T-cell (primary cell): ENCODE data around the gene HMGXB4. TPM values are rescaled to one million over a fixed set of nuclear protein-coding genes. Genes with fewer than 3 reads are reported as not detected.
A peak's percentile ranks its signal among the peaks of the same experiment; 100 is the strongest.

ENCODE experiments used
- ATAC-seq, 4 experiments: fragments of 200-7000 bp in 3 of 4; fragments of 150-1000 bp in 1 of 4; cut with Tn5 transposase; replicated peaks in 1 of 4; 1 replicate in 3 of 4; 2 replicates in 1 of 4; pipeline ENCODE4 v1.10.0; 2021; ENCODE audit warnings: moderate library complexity in 3 of 4, mild to moderate bottlenecking in 2 of 4, moderate number of reproducible peaks in 1 of 4
- CTCF ChIA-PET, 2 donors: fragments of 300-600 bp; sonication (Branson Sonifier 250); formaldehyde crosslinking; loops; one replicate each; lab custom pipeline; 2022; ENCODE audit warnings: antibody characterized with exemption in 2 of 2; lab: Charles Lee
- POLR2A ChIA-PET, 2 donors: fragments of 300-600 bp; sonication (Branson Sonifier 250); formaldehyde crosslinking; loops; one replicate each; lab custom pipeline; 2022; ENCODE audit warnings: antibody characterized with exemption in 2 of 2; lab: Charles Lee
- DNase-seq, 35 experiments: peaks; one replicate each; pipeline versions ENCODE4 v3.0.0 to v3.0.0-alpha.2; 2013 to 2023
- H3K27ac ChIP-seq: one replicate; pipeline ENCODE4 v1.5.1; 2013; ENCODE audit warnings: low read length
- H3K27me3 ChIP-seq, 2 experiments: replicated peaks in 1 of 2; 1 replicate in 1 of 2; 2 replicates in 1 of 2; pipeline versions ENCODE4 v1.6.1 to v1.7.0; 2013; ENCODE audit warnings: low read length in 1 of 2, mixed read lengths in 1 of 2; ENCODE audit not compliant: control insufficient read depth in 2 of 2, insufficient read depth in 2 of 2; ENCODE audit errors: extremely low read depth in 1 of 2
- H3K36me3 ChIP-seq, 2 donors: 1 replicate in 1 of 2; 2 replicates in 1 of 2; pipeline versions ENCODE4 v1.6.1 to v1.7.0; 2013; ENCODE audit warnings: low read length in 1 of 2; ENCODE audit not compliant: control insufficient read depth in 2 of 2, insufficient read depth in 1 of 2; ENCODE audit errors: extremely low read depth in 1 of 2
- H3K4me1 ChIP-seq, 2 experiments: 1 replicate in 1 of 2; 2 replicates in 1 of 2; pipeline versions ENCODE4 v1.6.1 to v1.7.0; 2013; ENCODE audit warnings: low read length in 2 of 2, mixed read lengths in 1 of 2; ENCODE audit not compliant: insufficient read depth in 2 of 2, control insufficient read depth in 1 of 2; ENCODE audit errors: extremely low read depth in 1 of 2
- H3K4me3 ChIP-seq, 2 donors: 1 replicate in 1 of 2; 2 replicates in 1 of 2; pipeline versions ENCODE4 v1.5.1 to v1.7.0; 2013; ENCODE audit warnings: mild to moderate bottlenecking in 2 of 2, low read length in 1 of 2, moderate library complexity in 1 of 2; ENCODE audit not compliant: control insufficient read depth in 1 of 2; ENCODE audit errors: extremely low read depth in 1 of 2
- H3K9me3 ChIP-seq: 2 replicates; pipeline ENCODE4 v1.7.0; 2013
- H3K27ac Mint-ChIP-seq, 2 donors: one replicate each; pipeline ENCODE4 v1.8.0; 2020 to 2021; ENCODE audit warnings: mild to moderate bottlenecking in 2 of 2, mixed read lengths in 2 of 2
- H3K27me3 Mint-ChIP-seq, 2 donors: one replicate each; pipeline ENCODE4 v1.8.0; 2021 to 2022; ENCODE audit warnings: mixed read lengths in 2 of 2
- H3K36me3 Mint-ChIP-seq: one replicate; pipeline ENCODE4 v1.8.0; 2021; ENCODE audit warnings: mixed read lengths
- H3K4me1 Mint-ChIP-seq, 3 donors: one replicate each; pipeline ENCODE4 v1.8.0; 2020 to 2022; ENCODE audit warnings: mixed read lengths in 3 of 3, mild to moderate bottlenecking in 1 of 3
- H3K4me3 Mint-ChIP-seq, 3 donors: one replicate each; pipeline ENCODE4 v1.8.0; 2020 to 2022; ENCODE audit warnings: mild to moderate bottlenecking in 3 of 3, mixed read lengths in 3 of 3, moderate library complexity in 3 of 3
- H3K9me3 Mint-ChIP-seq, 3 donors: one replicate each; pipeline ENCODE4 v1.8.0; 2020 to 2022; ENCODE audit warnings: mixed read lengths in 3 of 3
- WGBS: methylation state at CpG from one replicate; pipeline ENCODE4 v1.1.5; 2013; ENCODE audit warnings: missing lambda C conversion rate; ENCODE audit not compliant: insufficient coverage; 5-methylcytosine and 5-hydroxymethylcytosine counted together
- total RNA-seq, 35 experiments: library from RNA in 6 of 35; stranded (reverse) in 6 of 35; fragments of 120-200 nt in 1 of 35; gene quantifications; one replicate each; pipeline versions ENCODE4 v1.2.1 to v1.2.4 and lab custom pipeline; 2013 to 2026

The HMGXB4 gene, protein sequence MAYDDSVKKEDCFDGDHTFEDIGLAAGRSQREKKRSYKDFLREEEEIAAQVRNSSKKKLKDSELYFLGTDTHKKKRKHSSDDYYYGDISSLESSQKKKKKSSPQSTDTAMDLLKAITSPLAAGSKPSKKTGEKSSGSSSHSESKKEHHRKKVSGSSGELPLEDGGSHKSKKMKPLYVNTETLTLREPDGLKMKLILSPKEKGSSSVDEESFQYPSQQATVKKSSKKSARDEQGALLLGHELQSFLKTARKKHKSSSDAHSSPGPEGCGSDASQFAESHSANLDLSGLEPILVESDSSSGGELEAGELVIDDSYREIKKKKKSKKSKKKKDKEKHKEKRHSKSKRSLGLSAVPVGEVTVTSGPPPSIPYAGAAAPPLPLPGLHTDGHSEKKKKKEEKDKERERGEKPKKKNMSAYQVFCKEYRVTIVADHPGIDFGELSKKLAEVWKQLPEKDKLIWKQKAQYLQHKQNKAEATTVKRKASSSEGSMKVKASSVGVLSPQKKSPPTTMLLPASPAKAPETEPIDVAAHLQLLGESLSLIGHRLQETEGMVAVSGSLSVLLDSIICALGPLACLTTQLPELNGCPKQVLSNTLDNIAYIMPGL
- total RNA-seq (10 to 100 TPM; 20.5 to 39.2 (median 21.1) TPM), total RNA-seq (lab: John Stamatoyannopoulos, UW) (27.5 to 50.5 (median 33.5) reads per million in 29 experiments)
- 17.4 TPM for total RNA-seq (2013)

- CTCF ChIA-PET: interaction anchor here in 1 of 2 donors (0.8 to 2.2 kb wide), 5 partner anchors 26 to 73 kb away, joined by 4 to 8 read pairs (median 4); partner anchors contain the start of gene TOM1
- Histone ChIP-seq H3K4me3 (peak within 1 kb of the TSS; percentile 58 to 77), H3K9me3 (no peaks in the 10 kb centered on the region), H3K36me3 (peaks cover 0 to 5% of the 10 kb centered on the region in 2 donors), H3K27me3 (no peaks in the 10 kb centered on the region), H3K4me1 (peaks cover 8 to 10% of the 10 kb centered on the region in 2 experiments), H3K27ac (peak within 1 kb of the TSS; percentile 65)
- POLR2A ChIA-PET: interaction anchor here in 1 of 2 donors (1.7 kb wide), 1 partner anchor 42 kb away, joined by 9 read pairs; the partner anchor contains the start of gene TOM1
- Mint-ChIP-seq H3K36me3 (peaks cover 5% of the 10 kb centered on the region), H3K4me1 (peaks cover 27 to 32% (median 28%) of the 10 kb centered on the region in 3 donors), H3K4me3 (peak within 1 kb of the TSS; percentile 86 to 92 (median 86)), H3K9me3 (no peaks in the 10 kb centered on the region), H3K27me3 (no peaks in the 10 kb centered on the region), H3K27ac (peak within 1 kb of the TSS; percentile 88 to 91)
- under 1% methylated on average over 71 of the region's 84 CpGs for WGBS
- ATAC-seq (peak; percentile 91 to 92 (median 92)), DNase-seq (peak; percentile 73 to 93 (median 84))
Observed at GRCh38 chr22:35257321-35258190, at the start of gene HMGXB4. TSS of gene HMGXB4 (plus strand) at chr22:35257493. CDS start at chr22:35262391, 4,898 bp downstream.

DNA sequence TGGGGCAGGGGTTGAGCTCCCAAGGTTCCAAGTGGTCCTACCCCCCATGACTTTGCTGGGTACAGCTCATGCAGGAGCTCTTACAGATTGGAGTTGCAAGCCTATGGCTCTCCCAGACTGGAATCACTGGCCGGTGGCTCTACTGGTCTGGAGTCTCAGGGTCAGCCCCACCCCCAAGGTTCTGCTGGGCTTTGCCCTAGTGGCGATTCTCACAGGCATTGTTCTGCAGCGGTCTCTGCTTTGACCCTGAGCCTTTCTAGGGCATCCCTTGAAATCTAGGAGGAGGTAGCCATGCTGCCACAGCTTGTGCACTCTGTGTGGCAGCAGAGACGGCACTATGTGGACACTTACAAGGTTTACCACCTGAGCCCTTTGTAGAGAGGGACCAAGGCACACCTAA is 49.3 kb upstream of the HMGXB4 start:
- H3K27me3 Mint-ChIP-seq: peaks cover 30 to 36% of the 10 kb centered on the region in 2 donors
- no peaks in the 10 kb centered on the region for H3K36me3 ChIP-seq
- H3K4me3 ChIP-seq: no peak overlapping the region
- ChIA-PET POLR2A (no interaction called here), CTCF (no interaction called here)
- 58% methylated on average over 4 of the region's 4 CpGs for WGBS
- H3K27me3 ChIP-seq: peaks cover 0 to 32% of the 10 kb centered on the region in 2 experiments
- ATAC-seq: no peak
- no peak overlapping the region for H3K27ac ChIP-seq
- H3K9me3 Mint-ChIP-seq: no peaks in the 10 kb centered on the region
- no peaks in the 10 kb centered on the region for H3K9me3 ChIP-seq
- no peak for DNase-seq
- H3K4me3 Mint-ChIP-seq: no peak overlapping the region
- no peak overlapping the region for H3K27ac Mint-ChIP-seq
- no peaks in the 10 kb centered on the region for H3K4me1 ChIP-seq
- H3K4me1 Mint-ChIP-seq: no peaks in the 10 kb centered on the region
- no peaks in the 10 kb centered on the region for H3K36me3 Mint-ChIP-seq

DNA sequence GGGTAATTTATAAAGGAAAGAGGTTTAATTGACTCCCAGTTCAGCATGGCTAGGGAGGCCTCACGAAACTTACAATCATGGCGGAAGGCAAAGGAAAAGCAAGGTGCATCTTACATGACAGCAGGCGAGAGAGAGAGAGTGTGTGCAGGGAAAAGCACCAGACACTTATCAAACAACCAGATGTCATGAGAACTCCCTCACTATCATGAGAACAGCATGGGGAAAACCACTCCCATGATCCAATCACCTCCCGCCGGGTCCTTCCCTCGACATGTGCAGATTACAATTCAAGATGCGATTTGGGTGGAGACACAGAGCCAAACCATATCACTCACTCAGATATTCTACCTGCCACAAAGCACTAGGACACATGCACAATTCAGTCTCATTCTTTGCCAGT is 48.1 kb upstream of the HMGXB4 start:
- Mint-ChIP-seq H3K27ac (no peak overlapping the region), H3K27me3 (peaks cover 31 to 39% of the 10 kb centered on the region in 2 donors), H3K9me3 (no peaks in the 10 kb centered on the region), H3K4me1 (no peaks in the 10 kb centered on the region), H3K4me3 (no peak overlapping the region), H3K36me3 (no peaks in the 10 kb centered on the region)
- Histone ChIP-seq H3K4me3 (no peak overlapping the region), H3K9me3 (no peaks in the 10 kb centered on the region), H3K4me1 (no peaks in the 10 kb centered on the region), H3K36me3 (no peaks in the 10 kb centered on the region), H3K27ac (no peak overlapping the region), H3K27me3 (peaks cover 0 to 26% of the 10 kb centered on the region in 2 experiments)
- CTCF ChIA-PET: no interaction called here
- POLR2A ChIA-PET: no interaction called here
- no peak for DNase-seq
- no peak for ATAC-seq
- WGBS: 96% methylated on average over 5 of the region's 7 CpGs

- peaks cover 33 to 39% of the 10 kb centered on the region in 2 donors for H3K27me3 Mint-ChIP-seq
- CTCF ChIA-PET: no interaction called here
- no peak for ATAC-seq
Observed at GRCh38 chr22:35212009-35212408, 45.3 kb upstream of the HMGXB4 start.

GRCh38 chr22:35212996-35213395 is 44.3 kb upstream of the HMGXB4 start:
- Histone ChIP-seq H3K4me3 (no peak overlapping the region), H3K36me3 (no peaks in the 10 kb centered on the region), H3K9me3 (no peaks in the 10 kb centered on the region), H3K27me3 (peaks cover 0 to 25% of the 10 kb centered on the region in 2 experiments), H3K27ac (no peak overlapping the region), H3K4me1 (no peaks in the 10 kb centered on the region)
- Mint-ChIP-seq H3K4me1 (no peaks in the 10 kb centered on the region), H3K4me3 (no peak overlapping the region), H3K9me3 (no peaks in the 10 kb centered on the region), H3K27ac (no peak overlapping the region), H3K27me3 (peaks cover 31 to 40% of the 10 kb centered on the region in 2 donors), H3K36me3 (no peaks in the 10 kb centered on the region)
- ATAC-seq (no peak), DNase-seq (no peak)
- POLR2A ChIA-PET: no interaction called here
- WGBS: 38% methylated on average over 1 of the region's 3 CpGs
- CTCF ChIA-PET: no interaction called here

More at GRCh38 chr22:35212009-35212408, 45.3 kb upstream of the HMGXB4 start:
- 43% methylated on average over 1 of the region's 3 CpGs for WGBS
- peaks cover 0 to 26% of the 10 kb centered on the region in 2 experiments for H3K27me3 ChIP-seq
- no peaks in the 10 kb centered on the region for H3K36me3 ChIP-seq
- H3K9me3 Mint-ChIP-seq: no peaks in the 10 kb centered on the region
- no peak for DNase-seq
- POLR2A ChIA-PET: no interaction called here
- H3K4me1 ChIP-seq: no peaks in the 10 kb centered on the region
- H3K4me1 Mint-ChIP-seq: no peaks in the 10 kb centered on the region
- H3K9me3 ChIP-seq: no peaks in the 10 kb centered on the region
- no peak overlapping the region for H3K4me3 ChIP-seq
- no peaks in the 10 kb centered on the region for H3K36me3 Mint-ChIP-seq
- no peak overlapping the region for H3K27ac ChIP-seq
- H3K27ac Mint-ChIP-seq: no peak overlapping the region
- H3K4me3 Mint-ChIP-seq: no peak overlapping the region

- CTCF ChIA-PET: no interaction called here
- Mint-ChIP-seq H3K4me3 (no peak overlapping the region), H3K4me1 (no peaks in the 10 kb centered on the region), H3K9me3 (no peaks in the 10 kb centered on the region), H3K27ac (no peak overlapping the region), H3K36me3 (no peaks in the 10 kb centered on the region), H3K27me3 (peaks cover 17 to 27% of the 10 kb centered on the region in 2 donors)
- Histone ChIP-seq H3K27ac (no peak overlapping the region), H3K4me1 (no peaks in the 10 kb centered on the region), H3K4me3 (no peak overlapping the region), H3K36me3 (no peaks in the 10 kb centered on the region), H3K27me3 (peaks cover 0 to 22% of the 10 kb centered on the region in 2 experiments), H3K9me3 (no peaks in the 10 kb centered on the region)
- DNase-seq (no peak), ATAC-seq (no peak)
- 76% methylated on average over 6 of the region's 6 CpGs for WGBS
- POLR2A ChIA-PET: no interaction called here
Observed at GRCh38 chr22:35214968-35215367, 42.3 kb upstream of the HMGXB4 start.
